GM19239 (cell line): ENCODE data around the gene TSPAN18.

Experiments
- DNase-seq: peaks from one replicate; pipeline ENCODE4 v3.0.0; 2011; ENCODE audit warnings: low spot score; ENCODE audit not compliant: insufficient read length
- FAIRE-seq: peaks from 2 replicates; lab custom pipeline; 2011; peaks lifted over from hg19 to GRCh38; lab: Jason Lieb, UNC

TSPAN18 gene

DNA sequence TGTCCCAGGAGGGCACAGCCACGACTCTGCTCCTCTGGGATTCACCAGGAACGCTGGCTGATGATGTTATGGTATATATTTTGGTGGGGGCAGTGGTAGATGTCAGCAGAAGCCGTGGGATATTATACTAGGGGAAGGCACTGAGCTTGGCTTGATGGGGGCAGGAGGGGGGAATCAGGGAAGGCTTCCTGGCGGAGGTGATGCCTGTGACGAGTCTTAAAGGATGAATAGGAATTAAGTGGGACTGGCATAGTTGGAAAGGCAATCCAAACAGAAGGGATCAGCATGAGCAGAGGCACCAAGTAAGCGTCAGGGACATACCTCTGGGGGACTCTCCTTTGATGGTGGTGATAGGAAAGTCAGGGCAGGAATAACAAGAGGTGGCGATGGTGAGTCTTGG, 176.3 kb downstream of the TSPAN18 start:
- FAIRE-seq (no peak), DNase-seq (no peak)

GRCh38 chr11:44903518-44903917, 176.8 kb downstream of the TSPAN18 start:
- no peak for FAIRE-seq

DNA sequence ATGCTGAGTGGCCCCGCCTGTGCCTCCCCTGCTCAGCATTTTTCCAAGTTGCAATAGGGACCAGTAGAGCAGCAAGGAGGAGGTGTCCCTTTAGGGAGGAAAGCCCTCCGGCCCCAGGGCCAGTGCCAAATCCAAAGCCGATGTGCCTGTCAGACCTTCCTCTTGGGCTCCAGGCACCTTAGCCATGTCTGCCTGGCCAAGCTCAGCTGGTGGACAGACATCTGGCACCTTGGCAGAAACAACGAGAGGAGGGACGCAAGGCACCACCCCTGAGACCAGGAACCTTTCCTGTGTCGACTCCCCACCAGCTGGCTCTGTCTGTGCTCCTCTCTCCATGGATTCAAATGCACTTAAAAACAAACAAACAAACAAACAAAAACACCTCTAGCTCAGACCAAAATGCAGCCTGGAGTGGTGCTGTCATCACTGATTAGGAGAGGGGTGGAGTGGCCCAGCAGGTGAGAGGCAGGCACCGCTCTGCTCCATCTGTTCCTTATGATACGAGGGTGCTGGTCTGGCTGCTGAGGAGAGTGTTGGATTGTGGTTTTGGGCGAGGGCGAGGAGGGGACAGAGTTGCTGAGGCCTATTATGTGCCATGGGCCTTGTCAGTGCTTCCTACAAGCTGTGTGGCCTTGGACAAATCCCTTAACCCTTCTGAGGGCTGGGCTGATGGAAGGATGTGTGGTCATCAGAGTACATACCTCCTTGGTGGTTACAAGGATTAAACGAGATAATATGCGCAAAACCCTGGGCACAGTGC, 177.7 kb downstream of the TSPAN18 start:
- no peak for DNase-seq
- no peak for FAIRE-seq

More at GRCh38 chr11:44903518-44903917, 176.8 kb downstream of the TSPAN18 start:
- no peak for DNase-seq

DNA sequence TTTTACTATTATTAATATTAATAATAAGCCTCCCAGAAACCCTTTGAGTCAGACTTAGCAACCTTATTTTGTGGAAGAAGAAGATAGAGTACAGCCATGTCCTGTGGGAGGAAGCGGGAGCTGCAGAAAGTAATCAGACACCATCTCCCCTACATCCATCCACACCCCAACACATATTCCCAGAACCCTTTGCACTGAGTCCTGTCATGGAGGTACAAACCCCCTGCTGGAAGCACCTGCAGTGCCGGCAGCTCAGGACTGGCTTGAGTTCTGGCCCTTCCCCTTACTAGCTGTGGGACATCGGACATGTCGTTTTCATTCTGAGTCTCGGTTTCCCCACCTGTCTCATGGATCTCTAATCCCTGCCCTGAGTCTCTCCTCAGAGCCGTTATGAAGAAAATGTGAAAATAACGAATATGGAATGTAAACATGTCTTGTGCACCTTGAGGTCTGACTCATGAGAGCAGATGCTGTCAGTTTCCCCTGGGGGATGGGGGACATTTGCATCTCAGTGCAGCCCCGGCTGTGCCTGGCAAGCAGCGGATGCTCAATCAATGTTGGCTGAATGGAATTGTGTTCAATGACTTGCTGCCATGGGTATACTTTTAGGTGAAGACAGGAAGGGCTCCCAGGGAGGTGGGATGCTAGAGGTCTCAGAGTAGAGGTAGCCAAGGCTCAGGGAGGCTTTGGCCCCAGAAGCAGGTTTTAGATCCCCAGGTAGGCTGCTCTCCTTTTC, 178.5 kb downstream of the TSPAN18 start:
- FAIRE-seq = no peak
- DNase-seq = no peak

GRCh38 chr11:44906649-44907048, 179.9 kb downstream of the TSPAN18 start:
- no peak for DNase-seq

GRCh38 chr11:44909557-44909956, 182.8 kb downstream of the TSPAN18 start:
- no peak for FAIRE-seq
- no peak for DNase-seq

More at GRCh38 chr11:44906649-44907048, 179.9 kb downstream of the TSPAN18 start:
- no peak for FAIRE-seq

- DNase-seq (no peak), FAIRE-seq (no peak)
Observed at GRCh38 chr11:44910591-44910990, 183.8 kb downstream of the TSPAN18 start.

DNA sequence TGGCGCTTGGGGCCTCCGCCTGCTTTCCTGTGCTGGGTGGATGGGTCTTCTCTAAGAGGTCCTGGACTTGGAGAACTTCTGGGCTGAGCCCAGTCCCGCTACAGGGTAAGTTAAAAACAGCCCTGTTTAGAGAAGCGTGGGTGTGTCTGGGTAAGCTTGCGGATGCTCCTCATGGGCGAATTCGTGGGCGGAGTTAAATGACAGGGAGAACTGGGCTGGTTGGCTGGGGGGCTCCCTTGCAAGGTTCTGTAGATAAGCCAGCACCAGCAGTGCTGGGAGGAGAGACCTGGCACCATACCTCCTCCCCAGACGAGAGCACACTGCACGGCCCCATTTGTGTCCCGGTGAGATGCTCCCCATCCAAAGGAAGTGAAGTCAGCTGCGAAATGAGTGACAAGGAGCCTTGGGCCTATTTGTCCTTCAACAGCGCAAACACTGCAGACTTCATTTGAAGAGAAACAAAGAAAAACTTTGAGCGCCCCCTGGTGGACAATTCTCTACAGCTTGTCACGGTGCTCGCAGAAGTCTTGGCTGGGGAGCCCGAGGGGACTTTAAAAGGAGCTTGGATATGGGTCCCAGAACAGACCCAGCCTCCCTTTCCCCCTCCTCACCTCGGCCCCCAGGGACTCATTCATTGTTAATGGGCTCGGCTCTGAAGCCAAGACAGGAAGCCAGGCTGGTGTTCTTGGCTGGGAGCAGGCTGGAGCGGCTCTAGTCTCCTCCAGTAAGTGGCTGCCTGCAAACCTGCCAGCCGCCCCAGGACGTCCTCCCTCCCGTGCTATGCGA, 184.5 kb downstream of the TSPAN18 start:
- DNase-seq (peak; percentile 76), FAIRE-seq (peak; percentile 90)

DNA sequence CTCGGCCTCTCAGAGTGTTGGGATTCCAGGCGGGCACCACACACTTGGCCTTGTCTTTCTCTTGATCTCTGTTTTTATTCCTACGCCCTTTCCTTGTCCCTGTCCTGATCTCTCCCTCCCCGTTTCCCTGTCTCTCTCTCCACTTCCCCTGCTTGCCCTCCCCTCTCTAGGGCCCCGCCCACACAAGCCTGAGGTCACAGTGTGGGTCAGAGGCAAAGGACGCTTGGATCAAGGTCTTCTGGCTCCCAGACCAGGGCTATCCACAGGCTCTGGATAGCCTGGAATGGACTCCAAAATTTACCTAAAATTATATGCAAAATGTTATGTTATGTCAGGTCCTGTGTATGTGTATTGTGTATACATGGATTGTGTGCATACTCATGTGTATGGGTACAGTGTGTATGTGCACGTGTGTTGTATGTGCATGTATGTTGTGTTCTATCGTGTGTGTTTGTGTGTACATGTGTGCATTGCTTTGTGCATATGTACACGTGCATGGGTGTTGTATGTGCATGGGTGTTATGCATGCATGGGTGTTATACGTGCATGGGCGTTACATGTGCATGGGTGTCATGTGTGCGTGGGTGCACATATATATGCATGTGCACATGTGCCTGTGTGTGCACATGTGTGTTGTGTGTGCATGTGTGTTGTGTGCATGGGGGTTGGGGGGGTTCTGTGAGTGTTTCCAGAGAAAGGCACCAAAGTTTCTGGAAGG, 185.7 kb downstream of the TSPAN18 start:
- DNase-seq (no peak), FAIRE-seq (no peak)

- no peak for FAIRE-seq
Observed at GRCh38 chr11:44913502-44913901, 186.7 kb downstream of the TSPAN18 start.

DNA sequence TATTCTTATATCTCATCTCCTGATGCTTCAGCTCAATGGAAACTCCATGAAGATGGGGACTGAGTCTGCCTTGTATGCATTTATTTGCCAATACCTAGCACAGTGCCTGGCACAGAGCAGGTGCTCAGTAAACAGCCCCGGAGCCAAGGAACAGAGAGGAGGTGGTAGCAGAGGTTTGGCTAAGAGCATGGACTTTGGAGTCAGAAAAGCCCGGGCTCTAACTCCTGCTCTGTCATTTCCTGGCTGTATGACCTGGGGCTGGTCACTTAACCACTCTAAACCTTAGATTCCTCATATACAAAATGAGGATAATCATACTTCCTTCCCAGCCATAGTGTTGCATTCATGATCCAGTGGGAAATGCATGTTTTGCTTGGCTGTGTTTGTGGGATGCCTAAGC, 187.3 kb downstream of the TSPAN18 start:
- DNase-seq = no peak
- FAIRE-seq = no peak

More at GRCh38 chr11:44913502-44913901, 186.7 kb downstream of the TSPAN18 start:
- no peak for DNase-seq

GRCh38 chr11:44915004-44915403, 188.2 kb downstream of the TSPAN18 start:
- DNase-seq = no peak
- no peak for FAIRE-seq

DNA sequence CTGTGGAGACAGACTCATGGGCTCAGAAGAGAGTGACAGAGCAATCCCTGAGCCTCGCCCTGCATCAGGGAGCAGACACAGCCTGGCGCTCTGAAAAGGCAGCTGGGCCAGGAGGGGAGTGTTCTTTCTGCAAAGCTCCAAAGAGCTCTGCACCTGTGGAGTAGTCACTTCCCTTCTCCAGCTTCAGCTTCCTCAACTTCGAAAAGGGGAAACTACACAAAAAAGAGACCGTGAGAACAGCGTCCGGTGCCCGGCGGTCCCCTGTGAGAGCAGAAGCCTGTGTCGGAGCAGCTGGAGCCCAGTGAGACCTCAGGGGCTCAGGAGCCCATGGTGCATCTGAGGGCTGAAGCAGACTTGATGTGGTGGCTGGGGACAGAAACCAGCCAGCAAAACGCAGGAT, 188.9 kb downstream of the TSPAN18 start:
- FAIRE-seq = no peak

DNA sequence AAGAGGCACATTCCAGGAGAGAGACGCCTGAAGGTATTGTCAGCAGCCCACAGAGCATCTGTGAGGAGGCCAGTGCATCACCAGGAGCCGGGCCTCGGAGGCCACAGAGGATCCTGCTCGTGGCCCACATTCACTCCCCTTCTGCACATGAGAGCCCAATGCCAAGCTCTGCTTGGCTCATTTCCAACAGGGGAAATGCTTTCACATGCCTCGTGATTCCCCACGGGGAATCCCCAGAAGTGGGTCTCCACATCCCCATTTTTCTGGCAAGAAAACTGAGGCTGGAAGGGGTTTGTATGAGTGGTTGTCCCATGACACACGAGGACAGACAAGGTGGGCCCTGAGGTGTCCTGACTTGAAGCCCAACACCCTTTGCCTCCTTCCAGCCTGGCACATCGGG, 189.6 kb downstream of the TSPAN18 start:
- no peak for DNase-seq
- FAIRE-seq = no peak

More for the DNA sequence above, 188.9 kb downstream of the TSPAN18 start:
- DNase-seq = no peak

- DNase-seq (no peak), FAIRE-seq (no peak)
Observed at GRCh38 chr11:44916801-44917385, 190.1 kb downstream of the TSPAN18 start.

- no peak for FAIRE-seq
- DNase-seq = no peak
Observed at GRCh38 chr11:44917741-44918140, 191.0 kb downstream of the TSPAN18 start.

- DNase-seq (no peak), FAIRE-seq (no peak)
Observed at GRCh38 chr11:44920451-44920850, 193.7 kb downstream of the TSPAN18 start.

DNA sequence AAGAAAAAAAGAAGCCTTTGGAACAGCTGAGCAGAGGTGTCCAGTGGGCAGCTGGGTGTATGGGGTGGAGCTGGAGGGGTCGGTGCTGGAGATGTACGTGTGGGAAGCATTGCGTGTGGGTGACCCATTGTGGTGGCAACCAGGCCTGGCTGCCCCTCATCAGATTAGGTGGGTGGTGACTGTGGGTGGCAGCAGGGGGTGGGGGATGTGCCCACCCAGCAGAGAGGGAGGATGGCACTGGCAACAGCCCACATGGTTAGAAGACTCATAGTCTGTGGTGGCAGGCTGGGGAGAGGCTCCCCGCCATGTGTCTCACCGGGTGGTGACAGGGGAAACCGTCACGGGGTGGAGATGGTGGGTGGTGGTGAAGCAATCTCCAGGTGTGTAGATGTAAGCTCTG, 196.4 kb downstream of the TSPAN18 start:
- DNase-seq (no peak), FAIRE-seq (no peak)

DNA sequence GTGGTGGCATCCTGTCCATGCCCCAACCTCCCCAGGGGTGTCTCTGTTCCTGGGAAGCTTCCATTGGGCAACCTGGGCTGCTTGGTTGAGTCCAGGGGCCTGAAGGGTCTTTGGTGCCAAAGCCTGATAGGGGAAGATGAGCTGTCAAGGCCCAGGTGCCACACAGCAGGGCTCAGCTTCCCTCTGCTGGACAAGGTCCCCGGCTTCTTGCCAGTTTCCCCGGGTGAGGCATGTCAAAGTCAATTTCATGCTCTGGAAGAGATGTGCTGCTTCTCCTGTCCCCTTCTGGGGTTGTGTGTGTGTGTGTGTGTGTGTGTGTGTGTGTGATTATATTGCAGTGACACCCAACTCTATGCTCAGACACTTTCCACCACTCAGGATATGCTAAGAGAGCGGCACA, 197.0 kb downstream of the TSPAN18 start:
- DNase-seq (no peak), FAIRE-seq (no peak)

- FAIRE-seq (no peak), DNase-seq (no peak)
Observed at GRCh38 chr11:44926036-44926435, 199.3 kb downstream of the TSPAN18 start.
